Measurements from ENCODE around the gene PTK6.

The PTK6 gene

DNA sequence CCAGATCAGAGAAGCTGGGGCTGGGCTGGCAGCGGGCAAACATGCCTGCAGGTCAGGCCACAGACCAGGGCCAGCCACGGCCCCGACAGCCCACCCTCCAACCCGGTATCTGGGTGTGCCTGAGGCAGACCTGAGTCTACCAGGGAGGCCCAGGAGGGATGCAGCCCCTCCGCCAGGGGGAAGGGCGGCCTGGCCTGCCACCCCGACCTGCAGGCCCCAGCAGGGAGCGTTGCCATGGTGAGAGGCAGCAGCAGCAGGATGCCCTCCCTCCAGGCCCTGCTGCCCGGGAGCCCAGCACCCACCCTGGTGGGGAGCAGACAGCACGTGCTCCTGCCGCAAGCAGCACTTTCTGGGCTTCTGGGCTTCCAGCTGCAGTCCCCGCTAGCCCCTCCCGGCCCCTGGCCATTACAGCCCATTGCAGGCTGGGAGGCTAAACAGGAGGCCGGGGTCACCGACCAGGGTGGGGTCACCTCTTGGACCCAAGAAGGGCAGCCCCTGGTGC is 34.5 kb downstream of the PTK6 start:
- no peak for TF ChIP-seq Cebpa-rat (IDR thresholded peaks at IDR 0.05)
- peaks cover 5 to 55% (median 45%) of the 10 kb centered on the region in 10 experiments; a peak in 18 of 20 replicates for H3K4me1 ChIP-seq
- peaks cover 0 to 22% (median under 1%) of the 10 kb centered on the region in 11 experiments; a peak in 12 of 22 replicates for H4K20me1 ChIP-seq
- peak overlapping the region in 9 of 11 experiments; percentile 37 to 94 (median 77); a peak in 17 of 22 replicates for H3K4me2 ChIP-seq
- peaks cover 6 to 29% (median 9%) of the 10 kb centered on the region in 11 experiments for H3K27me3 ChIP-seq
- no peaks in the 10 kb centered on the region for H3K36me3 ChIP-seq
- H3K4me3 ChIP-seq: no peak overlapping the region
- peaks cover 18 to 27% (median 24%) of the 10 kb centered on the region in 11 experiments for H3K9me3 ChIP-seq (replicated peaks in 1 of 11)
- peak overlapping the region in 3 of 11 experiments; percentile 18 to 52 (median 43); a peak in 4 of 22 replicates for H3K9ac ChIP-seq
- H3K27ac ChIP-seq: no peak overlapping the region

DNA sequence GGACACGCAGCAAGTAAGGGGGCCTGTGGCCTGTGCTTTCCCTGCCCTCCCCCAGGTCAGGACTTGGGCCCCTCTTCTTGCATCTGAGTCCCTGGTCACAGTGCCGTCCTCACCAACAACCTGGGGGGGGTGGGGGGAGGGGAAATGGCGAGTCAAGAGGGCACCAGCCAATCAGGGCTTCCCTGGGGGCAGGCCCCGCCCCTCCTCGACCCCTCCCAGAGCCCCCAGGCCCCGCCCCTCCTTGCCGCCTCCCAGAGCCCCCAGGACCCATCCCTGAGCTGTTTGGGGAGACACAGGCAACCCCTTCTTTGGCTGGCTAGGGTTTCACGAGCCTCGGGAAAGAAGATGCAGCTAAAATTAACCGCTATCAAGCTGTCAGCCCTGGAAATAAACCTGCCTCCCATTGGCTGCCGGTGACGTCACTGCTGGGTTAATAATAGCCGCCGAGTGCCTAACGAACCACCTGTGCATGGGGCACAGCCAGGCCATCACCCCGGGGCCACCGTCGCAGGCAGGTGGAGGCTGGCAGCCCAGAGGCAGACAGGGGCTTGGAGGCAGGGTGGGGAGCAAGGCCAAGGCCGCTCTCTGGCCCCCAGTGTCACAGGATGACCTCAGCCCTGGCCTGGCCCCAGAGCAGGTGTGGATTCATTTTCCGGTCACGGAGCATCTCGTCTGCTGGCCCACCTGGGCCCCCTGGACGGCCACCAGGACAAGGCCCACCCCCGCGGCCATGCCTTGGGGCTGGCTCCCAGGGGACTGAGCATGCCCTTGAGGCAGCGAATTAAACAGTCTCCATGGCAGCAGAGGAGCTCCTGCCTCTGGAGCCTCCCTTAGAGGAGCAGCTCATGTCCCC is 35.1 kb downstream of the PTK6 start:
- Histone ChIP-seq H3K27me3 (peaks cover 13 to 36% (median 16%) of the 10 kb centered on the region in 11 experiments), H3K9me3 (replicated peaks in 1 of 11) (peaks cover 18 to 27% (median 24%) of the 10 kb centered on the region in 11 experiments), H3K27ac (no peak overlapping the region), H4K20me1 (peaks cover 0 to 29% (median 8%) of the 10 kb centered on the region in 11 experiments; a peak in 14 of 22 replicates), H3K4me1 (peaks cover 5 to 61% (median 51%) of the 10 kb centered on the region in 10 experiments; a peak in 18 of 20 replicates), H3K36me3 (no peaks in the 10 kb centered on the region), H3K4me3 (0 out of 20 replicates have a peak overlapping the region, but pooled peaks of 1 of the 10 experiments have one; percentile 27), H3K4me2 (peak overlapping the region in 9 of 11 experiments; percentile 37 to 94 (median 77); a peak in 17 of 22 replicates), H3K9ac (peak overlapping the region in 3 of 11 experiments; percentile 18 to 52 (median 43); a peak in 4 of 22 replicates)
- TF ChIP-seq Cebpa-rat (IDR thresholded peaks at IDR 0.05): no peak

DNA sequence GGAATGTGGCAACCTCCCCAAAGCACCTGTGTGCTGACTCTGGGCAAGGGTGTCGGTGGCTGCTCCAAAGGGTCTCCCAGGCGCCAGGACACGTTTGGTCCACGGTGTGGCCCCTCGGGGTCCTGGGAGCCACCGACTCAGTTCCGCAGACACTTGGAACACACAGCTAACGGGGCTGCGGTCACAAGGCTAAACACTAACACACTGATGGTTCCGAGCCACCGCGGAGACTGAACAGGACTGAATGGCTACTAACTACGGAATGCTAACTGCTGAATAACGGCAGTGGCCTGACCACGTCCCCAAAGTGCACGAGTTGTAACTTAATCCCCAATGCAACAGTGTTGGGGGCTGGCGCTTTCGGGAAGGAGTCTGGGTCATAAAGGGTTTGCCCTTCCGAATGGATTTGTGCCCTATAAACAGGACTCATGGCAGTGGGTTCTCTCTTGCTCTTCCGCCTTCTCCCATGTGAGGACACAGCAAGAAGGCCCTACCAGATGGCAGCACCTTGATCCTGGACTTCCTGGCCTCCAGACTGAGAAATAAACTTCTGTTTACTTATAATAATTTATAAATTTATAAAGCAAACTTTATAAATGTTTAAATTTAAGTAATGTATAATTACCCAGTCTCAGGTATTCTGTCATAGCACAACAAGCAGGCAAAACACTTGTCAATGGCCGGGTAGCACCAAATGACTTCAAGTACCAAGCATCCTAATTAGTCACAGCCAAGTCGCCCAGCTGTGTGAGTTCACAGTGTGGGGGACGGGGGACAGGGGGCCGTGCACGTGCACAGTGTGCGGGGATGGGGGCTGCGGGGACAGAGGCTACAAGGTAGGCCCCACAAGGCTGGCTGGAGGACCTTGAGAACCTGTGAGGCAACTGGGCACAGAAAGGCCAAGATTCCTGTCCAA is 36.0 kb downstream of the PTK6 start:
- TF ChIP-seq Cebpa-rat (IDR thresholded peaks at IDR 0.05): no peak
- peak overlapping the region in 8 of 11 experiments; percentile 33 to 94 (median 82); a peak in 13 of 22 replicates for H3K4me2 ChIP-seq

DNA sequence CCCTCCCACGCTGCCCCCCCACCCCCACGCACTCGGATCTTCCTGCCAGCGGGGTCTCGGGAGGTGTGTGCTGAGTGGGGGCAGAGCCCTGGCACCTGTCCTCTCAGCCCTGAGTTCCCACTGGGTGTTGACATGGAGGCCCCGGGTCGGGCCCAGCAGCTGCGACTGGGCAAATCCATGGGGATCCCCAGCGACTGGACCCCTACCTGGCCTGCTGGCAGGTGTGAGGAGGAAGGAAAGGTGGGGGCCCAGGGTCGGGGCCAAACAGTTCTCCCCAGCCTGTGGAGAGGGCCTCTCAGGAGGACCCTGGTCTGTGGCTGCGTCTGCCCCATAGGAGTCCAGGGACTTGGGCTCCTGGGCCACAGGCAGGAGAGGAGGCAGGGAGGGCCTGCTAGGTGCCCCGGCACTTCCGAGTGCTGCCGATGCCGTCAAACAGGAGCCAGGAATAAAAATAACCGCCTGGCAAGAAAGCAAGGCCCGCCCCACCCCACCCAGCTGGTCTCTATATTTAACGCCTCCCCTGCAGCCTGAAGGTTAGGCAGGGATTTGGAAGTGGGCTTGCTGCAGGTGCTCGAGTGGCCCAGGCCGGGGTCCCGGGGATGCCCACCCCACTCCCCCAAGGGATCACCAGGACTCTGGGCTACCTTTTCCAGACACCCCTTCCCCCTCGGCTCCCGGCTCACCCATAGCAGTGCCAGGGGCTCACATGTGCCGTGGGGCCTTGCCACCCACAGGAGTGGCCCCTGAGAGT is 36.9 kb downstream of the PTK6 start:
- Histone ChIP-seq H3K36me3 (peaks cover 0 to 5% (median 0%) of the 10 kb centered on the region in 11 experiments; a peak in 4 of 22 replicates), H3K4me2 (peak overlapping the region in 8 of 11 experiments; percentile 77 to 97 (median 93); a peak in 14 of 22 replicates), H3K4me1 (peaks cover 5 to 74% (median 60%) of the 10 kb centered on the region in 10 experiments; a peak in 18 of 20 replicates), H3K4me3 (no peak overlapping the region), H3K27me3 (peaks cover 15 to 44% (median 23%) of the 10 kb centered on the region in 11 experiments), H4K20me1 (peaks cover 0 to 44% (median 25%) of the 10 kb centered on the region in 11 experiments; a peak in 16 of 22 replicates), H3K9ac (no peak overlapping the region), H3K9me3 (replicated peaks in 1 of 11) (peaks cover 12 to 17% (median 14%) of the 10 kb centered on the region in 11 experiments), H3K27ac (no peak overlapping the region)
- TF ChIP-seq Cebpa-rat (IDR thresholded peaks at IDR 0.05): no peak

More for the DNA sequence above, 36.0 kb downstream of the PTK6 start:
- Histone ChIP-seq H3K27me3 (peaks cover 15 to 44% (median 23%) of the 10 kb centered on the region in 11 experiments), H3K9ac (no peak overlapping the region), H3K36me3 (no peaks in the 10 kb centered on the region), H3K27ac (no peak overlapping the region), H3K9me3 (replicated peaks in 1 of 11) (peaks cover 18 to 25% (median 22%) of the 10 kb centered on the region in 11 experiments), H3K4me1 (peaks cover 5 to 70% (median 59%) of the 10 kb centered on the region in 10 experiments; a peak in 18 of 20 replicates), H4K20me1 (peaks cover 0 to 36% (median 16%) of the 10 kb centered on the region in 11 experiments; a peak in 16 of 22 replicates), H3K4me3 (no peak overlapping the region)

DNA sequence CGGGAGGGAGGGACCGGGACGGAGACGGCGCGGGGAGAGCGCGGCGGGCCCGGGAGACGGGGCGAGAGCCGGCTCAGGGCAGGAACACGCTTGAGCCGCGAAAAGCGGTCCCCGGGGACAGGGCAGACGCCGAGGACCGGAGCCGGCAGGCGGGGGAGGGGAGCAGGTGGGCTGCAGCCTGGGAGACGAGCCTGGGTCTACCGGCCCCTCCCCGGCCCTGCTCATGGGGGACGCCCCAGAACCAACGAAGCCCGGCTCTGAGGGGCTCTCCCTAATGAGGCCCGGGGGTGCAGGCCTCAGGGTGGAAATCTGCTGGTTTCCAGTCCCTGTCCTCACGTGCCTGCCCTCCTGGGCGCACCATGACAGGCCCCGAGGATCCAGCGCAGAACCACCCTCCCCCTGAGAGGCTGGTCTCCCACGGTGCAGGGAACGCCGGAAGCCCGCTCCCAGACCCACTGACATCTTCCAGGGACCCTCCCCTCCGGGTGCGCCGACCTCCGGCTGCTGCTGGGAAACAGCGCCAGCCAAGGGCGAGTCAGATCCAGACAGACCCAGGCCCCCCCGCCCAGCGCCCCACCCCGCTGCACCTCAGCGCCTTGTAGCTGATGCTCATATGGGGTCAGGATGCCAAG is 37.7 kb downstream of the PTK6 start:
- Histone ChIP-seq H3K27ac (peak overlapping the region in 1 of 11 experiments; percentile 50; a peak in 1 of 22 replicates), H3K36me3 (peaks cover 0 to 13% (median 0%) of the 10 kb centered on the region in 11 experiments; a peak in 8 of 22 replicates), H4K20me1 (peaks cover 0 to 53% (median 27%) of the 10 kb centered on the region in 11 experiments; a peak in 16 of 22 replicates), H3K4me2 (peak overlapping the region; percentile 77 to 97 (median 93)), H3K9me3 (replicated peaks in 1 of 11) (peaks cover 3 to 8% (median 6%) of the 10 kb centered on the region in 11 experiments), H3K4me3 (peak overlapping the region; percentile 48 to 73 (median 59); a peak in 19 of 20 replicates), H3K27me3 (peaks cover 15 to 44% (median 23%) of the 10 kb centered on the region in 11 experiments), H3K9ac (peak overlapping the region in 6 of 11 experiments; percentile 36 to 72 (median 64); a peak in 10 of 22 replicates), H3K4me1 (peaks cover 5 to 74% (median 60%) of the 10 kb centered on the region in 10 experiments; a peak in 18 of 20 replicates)
- TF ChIP-seq Cebpa-rat (IDR thresholded peaks at IDR 0.05): no peak

DNA sequence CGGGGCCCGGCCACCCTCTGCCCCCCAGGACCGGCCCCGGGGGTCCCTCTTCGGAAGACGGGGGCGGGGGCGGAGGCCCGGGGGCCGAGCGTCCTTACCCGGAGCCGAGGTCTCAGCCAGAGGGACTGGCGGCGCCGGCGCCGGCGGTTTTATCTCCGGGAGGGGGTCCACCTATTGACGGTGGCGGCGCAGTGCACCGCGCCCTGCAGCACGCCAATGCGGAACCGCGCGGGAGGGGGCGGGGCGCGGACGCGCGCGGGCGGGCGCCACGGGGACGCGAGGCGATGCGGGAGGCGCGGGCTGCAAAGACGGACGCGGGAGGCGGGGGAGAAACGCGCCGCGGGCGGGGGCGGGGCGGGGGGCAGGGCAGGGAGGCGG is 38.2 kb downstream of the PTK6 start, which contains the start of gene EEF1A2:
Gene EEF1A2 (minus strand): TSS at position 124 of the 378 bp plus-strand sequence. CDS start 1,320 bp downstream, outside the sequence.
- Histone ChIP-seq H3K27ac (peak within 1 kb of the TSS in 2 of 11 experiments; percentile 39 to 50; a peak in 1 of 22 replicates), H3K9me3 (replicated peaks in 1 of 11) (peaks cover 0 to 3% (median under 1%) of the 10 kb centered on the region in 11 experiments; a peak in 10 of 22 replicates), H3K4me3 (peak within 1 kb of the TSS; percentile 48 to 73 (median 59)), H4K20me1 (peaks cover 0 to 58% (median 27%) of the 10 kb centered on the region in 11 experiments; a peak in 16 of 22 replicates), H3K36me3 (peaks cover 0 to 19% (median 0%) of the 10 kb centered on the region in 11 experiments; a peak in 8 of 22 replicates), H3K27me3 (peaks cover 15 to 44% (median 23%) of the 10 kb centered on the region in 11 experiments), H3K9ac (peak within 1 kb of the TSS; percentile 30 to 72 (median 62); a peak in 16 of 22 replicates), H3K4me1 (peaks cover 5 to 74% (median 60%) of the 10 kb centered on the region in 10 experiments; a peak in 18 of 20 replicates), H3K4me2 (peak within 1 kb of the TSS; percentile 77 to 97 (median 93))
- no peak for TF ChIP-seq Cebpa-rat (IDR thresholded peaks at IDR 0.05)

All from BLaER1 treated with 17β-estradiol and CSF1 and Interleukin-3, amounts not matched to agents 10 nM and 100 nM (cell line).